H9 (cell line): ENCODE results near the gene SRPX. TPM values are rescaled to one million over a fixed set of nuclear protein-coding genes. Genes with fewer than 3 reads are reported as not detected.

Source experiments
- DNase-seq: peaks from one replicate; pipeline ENCODE4 v3.0.0-alpha.2; 2017
- H2AFZ ChIP-seq: one replicate; pipeline ENCODE4 v1.6.1; 2013; ENCODE audit warnings: mild to moderate bottlenecking, low read length, control low read depth, moderate library complexity
- H2AK5ac ChIP-seq: 2 replicates; pipeline ENCODE4 v1.6.1; 2013; ENCODE audit warnings: low read length, control low read depth, mixed read lengths; ENCODE audit not compliant: insufficient read length
- H2BK120ac ChIP-seq: one replicate; pipeline ENCODE4 v1.6.1; 2013; ENCODE audit warnings: low read depth, mild to moderate bottlenecking, low read length, control low read depth, inconsistent platforms; ENCODE audit not compliant: poor library complexity, severe bottlenecking
- H2BK12ac ChIP-seq: 2 replicates; pipeline ENCODE4 v1.6.1; 2013; ENCODE audit warnings: low read length, control low read depth, mixed read lengths, low read depth; ENCODE audit not compliant: insufficient read length
- H2BK15ac ChIP-seq: 2 replicates; pipeline ENCODE4 v1.6.1; 2013; ENCODE audit warnings: low read depth, low read length, control low read depth
- H2BK20ac ChIP-seq: one replicate; pipeline ENCODE4 v1.6.1; 2013; ENCODE audit warnings: low read depth, mild to moderate bottlenecking, low read length, control low read depth, inconsistent platforms; ENCODE audit not compliant: poor library complexity, severe bottlenecking
- H2BK5ac ChIP-seq: 2 replicates; pipeline ENCODE4 v1.6.1; 2013; ENCODE audit warnings: low read length, control low read depth, mixed read lengths; ENCODE audit not compliant: insufficient read length
- H3K14ac ChIP-seq: 2 replicates; pipeline ENCODE4 v1.6.1; 2013; ENCODE audit warnings: low read length, control low read depth; ENCODE audit not compliant: insufficient read depth
- H3K18ac ChIP-seq: 2 replicates; pipeline ENCODE4 v1.6.1; 2013; ENCODE audit warnings: low read depth, mild to moderate bottlenecking, mixed read lengths, low read length, control low read depth; ENCODE audit not compliant: insufficient read length
- H3K23ac ChIP-seq: 2 replicates; pipeline ENCODE4 v1.6.1; 2013; ENCODE audit warnings: low read length, control low read depth, mixed read lengths, low read depth; ENCODE audit not compliant: insufficient read length
- H3K23me2 ChIP-seq: 2 replicates; pipeline ENCODE4 v1.6.1; 2013; ENCODE audit warnings: low read depth, mild to moderate bottlenecking, mixed read lengths, low read length, control low read depth; ENCODE audit not compliant: insufficient read length, poor library complexity, severe bottlenecking
- H3K27ac ChIP-seq: 2 replicates; pipeline ENCODE4 v1.5.1; 2013; ENCODE audit warnings: low read length, control low read depth, mixed read lengths, low read depth; ENCODE audit not compliant: insufficient read length
- H3K27me3 ChIP-seq: 2 replicates; pipeline ENCODE4 v1.6.1; 2013; ENCODE audit warnings: low read length, control low read depth, inconsistent platforms; ENCODE audit not compliant: insufficient read depth
- H3K4ac ChIP-seq: 2 replicates; pipeline ENCODE4 v1.6.1; 2013; ENCODE audit warnings: low read depth, mild to moderate bottlenecking, control low read depth, inconsistent platforms, low read length, moderate library complexity
- H3K4me1 ChIP-seq: 2 replicates; pipeline ENCODE4 v1.6.1; 2013; ENCODE audit warnings: low read length, control low read depth, inconsistent platforms; ENCODE audit not compliant: insufficient read depth
- H3K4me2 ChIP-seq: 2 replicates; pipeline ENCODE4 v1.6.1; 2013; ENCODE audit warnings: low read length, control low read depth, mixed read lengths; ENCODE audit not compliant: insufficient read length, insufficient read depth
- H3K56ac ChIP-seq: 2 replicates; pipeline ENCODE4 v1.6.1; 2013; ENCODE audit warnings: low read depth, mild to moderate bottlenecking, mixed read lengths, low read length, control low read depth; ENCODE audit not compliant: insufficient read length
- H3K79me1 ChIP-seq: 2 replicates; pipeline ENCODE4 v1.6.1; 2013; ENCODE audit warnings: low read depth, mild to moderate bottlenecking, moderate library complexity, low read length, control low read depth, inconsistent platforms; ENCODE audit not compliant: insufficient read depth, poor library complexity, severe bottlenecking
- H3K79me2 ChIP-seq: 2 replicates; pipeline ENCODE4 v1.6.1; 2013; ENCODE audit warnings: low read length, control low read depth, inconsistent platforms; ENCODE audit not compliant: insufficient read depth
- H3K9ac ChIP-seq: 2 replicates; pipeline ENCODE4 v1.6.1; 2013; ENCODE audit warnings: low read length, control low read depth, mixed read lengths; ENCODE audit not compliant: insufficient read length; ENCODE audit errors: extremely low read depth
- H3K9me3 ChIP-seq: one replicate; pipeline ENCODE4 v1.6.1; 2013; ENCODE audit warnings: low read depth, low read length, inconsistent platforms; ENCODE audit not compliant: control insufficient read depth
- H3T11ph ChIP-seq: one replicate; pipeline ENCODE4 v1.6.1; 2013; ENCODE audit warnings: mild to moderate bottlenecking, low read length, control low read depth, inconsistent platforms
- H4K20me1 ChIP-seq: one replicate; pipeline ENCODE4 v1.6.1; 2013; ENCODE audit not compliant: control insufficient read depth, insufficient read length, insufficient read depth
- H4K5ac ChIP-seq: 2 replicates; pipeline ENCODE4 v1.6.1; 2013; ENCODE audit warnings: low read depth, mild to moderate bottlenecking, mixed read lengths, low read length, control low read depth; ENCODE audit not compliant: insufficient read length
- H4K8ac ChIP-seq: replicated peaks from 2 replicates; pipeline ENCODE4 v1.6.1; 2013; ENCODE audit warnings: low read length, control low read depth, mixed read lengths, low read depth; ENCODE audit not compliant: insufficient read length
- H4K91ac ChIP-seq: 2 replicates; pipeline ENCODE4 v1.6.1; 2013; ENCODE audit warnings: low read depth, mild to moderate bottlenecking, moderate library complexity, mixed read lengths, low read length, control low read depth; ENCODE audit not compliant: insufficient read length
- H3K27ac Mint-ChIP-seq, 3 experiments: 2 replicates in 2 of 3; 3 replicates in 1 of 3; pipeline ENCODE4 v1.8.0; 2020 to 2021; ENCODE audit warnings: mixed read lengths in 3 of 3, mild to moderate bottlenecking in 1 of 3, moderate library complexity in 1 of 3
- H3K27me3 Mint-ChIP-seq: 2 replicates; pipeline ENCODE4 v1.8.0; 2021; ENCODE audit warnings: low read depth, mild to moderate bottlenecking, moderate library complexity, mixed read lengths
- H3K36me3 Mint-ChIP-seq, 3 experiments: 2 replicates in 2 of 3; 3 replicates in 1 of 3; pipeline ENCODE4 v1.8.0; 2020 to 2021; ENCODE audit warnings: low read depth in 3 of 3, mixed read lengths in 3 of 3; ENCODE audit not compliant: insufficient read depth in 1 of 3
- H3K4me1 Mint-ChIP-seq, 2 experiments: 2 replicates each; pipeline ENCODE4 v1.8.0; 2020; ENCODE audit warnings: mixed read lengths in 2 of 2
- H3K4me3 Mint-ChIP-seq, 2 experiments: 2 replicates in 1 of 2; 3 replicates in 1 of 2; pipeline ENCODE4 v1.8.0; 2020 to 2021; ENCODE audit warnings: mild to moderate bottlenecking in 2 of 2, mixed read lengths in 2 of 2, moderate library complexity in 1 of 2
- H3K9me3 Mint-ChIP-seq, 2 experiments: 2 replicates in 1 of 2; 3 replicates in 1 of 2; pipeline ENCODE4 v1.8.0; 2020; ENCODE audit warnings: mild to moderate bottlenecking in 2 of 2, mixed read lengths in 2 of 2, moderate library complexity in 1 of 2
- WGBS: extraction: QIAGEN DNeasy Blood & Tissue Kit; methylation state at CpG from one replicate; pipeline ENCODE4 v1.1.7; 2013; ENCODE audit warnings: missing lambda C conversion rate, low lambda C conversion rate, mixed read lengths; ENCODE audit not compliant: insufficient read length; ENCODE audit errors: extremely low coverage; 5-methylcytosine and 5-hydroxymethylcytosine counted together
- total RNA-seq: library from RNA; stranded (reverse); gene quantifications from 2 replicates; pipeline ENCODE4 v1.2.1, GENCODE V29; 2021
- TF ChIP-seq, protein P1 (sequence below): fragments of 200-600 bp; sonication (generic); conservative IDR thresholded peaks from 3 replicates; pipeline ENCODE4 v1.8.0; 2021; ENCODE audit warnings: antibody characterized with exemption, mild to moderate bottlenecking

Gene SRPX
- total RNA-seq, 1 experiment from 2014 or later = 2.8 TPM

DNA sequence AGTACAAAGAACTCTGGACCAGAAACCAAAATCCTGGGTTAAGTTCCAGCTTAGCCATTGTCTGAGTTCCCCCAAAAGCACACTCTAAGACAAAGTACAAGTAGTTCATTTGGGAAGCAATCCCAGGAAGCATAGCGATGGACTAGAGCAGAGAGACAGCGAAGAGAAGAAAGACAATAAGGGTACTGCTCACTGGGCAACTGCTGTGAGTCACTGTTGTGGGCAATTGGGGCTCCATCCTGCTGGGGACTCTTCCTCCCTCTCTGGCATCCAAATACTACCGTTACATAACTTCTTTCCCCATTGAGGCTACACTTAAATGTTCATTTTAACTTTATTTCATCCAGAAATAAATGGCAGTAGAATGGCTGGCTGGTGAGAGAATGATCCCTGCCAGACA lies 14.1 kb downstream of the SRPX start:
- no peak overlapping the region for H3K4me3 Mint-ChIP-seq
- no peak overlapping the region for H4K91ac ChIP-seq
- no peak overlapping the region for H3K27ac ChIP-seq
- H2AK5ac ChIP-seq = no peak overlapping the region
- no peak overlapping the region for H3T11ph ChIP-seq
- no peaks in the 10 kb centered on the region for H3K79me1 ChIP-seq
- H2BK20ac ChIP-seq = no peak overlapping the region
- no peaks in the 10 kb centered on the region for H3K23me2 ChIP-seq
- H3K4me1 ChIP-seq = peaks cover 2% of the 10 kb centered on the region; the same call in 1 of the 2 replicates
- no peaks in the 10 kb centered on the region; the same call in 1 of the 2 replicates for H3K27me3 Mint-ChIP-seq
- no peak overlapping the region for H3K56ac ChIP-seq
- TF ChIP-seq, protein P1, sequence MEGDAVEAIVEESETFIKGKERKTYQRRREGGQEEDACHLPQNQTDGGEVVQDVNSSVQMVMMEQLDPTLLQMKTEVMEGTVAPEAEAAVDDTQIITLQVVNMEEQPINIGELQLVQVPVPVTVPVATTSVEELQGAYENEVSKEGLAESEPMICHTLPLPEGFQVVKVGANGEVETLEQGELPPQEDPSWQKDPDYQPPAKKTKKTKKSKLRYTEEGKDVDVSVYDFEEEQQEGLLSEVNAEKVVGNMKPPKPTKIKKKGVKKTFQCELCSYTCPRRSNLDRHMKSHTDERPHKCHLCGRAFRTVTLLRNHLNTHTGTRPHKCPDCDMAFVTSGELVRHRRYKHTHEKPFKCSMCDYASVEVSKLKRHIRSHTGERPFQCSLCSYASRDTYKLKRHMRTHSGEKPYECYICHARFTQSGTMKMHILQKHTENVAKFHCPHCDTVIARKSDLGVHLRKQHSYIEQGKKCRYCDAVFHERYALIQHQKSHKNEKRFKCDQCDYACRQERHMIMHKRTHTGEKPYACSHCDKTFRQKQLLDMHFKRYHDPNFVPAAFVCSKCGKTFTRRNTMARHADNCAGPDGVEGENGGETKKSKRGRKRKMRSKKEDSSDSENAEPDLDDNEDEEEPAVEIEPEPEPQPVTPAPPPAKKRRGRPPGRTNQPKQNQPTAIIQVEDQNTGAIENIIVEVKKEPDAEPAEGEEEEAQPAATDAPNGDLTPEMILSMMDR = no peak
- H3K23ac ChIP-seq = no peak overlapping the region
- no peak overlapping the region for H3K4me2 ChIP-seq
- H3K4ac ChIP-seq = no peak overlapping the region
- H2BK5ac ChIP-seq = no peak overlapping the region
- H4K5ac ChIP-seq = no peak overlapping the region
- no peak overlapping the region for H2AFZ ChIP-seq
- peaks cover 0 to 9% (median 0%) of the 10 kb centered on the region in 3 experiments; a peak in 3 of 7 replicates for H3K36me3 Mint-ChIP-seq
- no peak overlapping the region for H2BK120ac ChIP-seq
- peaks cover 0 to 2% of the 10 kb centered on the region in 2 experiments; a peak in 1 of 4 replicates for H3K4me1 Mint-ChIP-seq
- no CpG with 5 or more reads among the region's 3 CpGs for WGBS
- H3K27ac Mint-ChIP-seq = no peak overlapping the region
- DNase-seq = no peak
- H3K14ac ChIP-seq = no peak overlapping the region
- H3K18ac ChIP-seq = no peak overlapping the region
- H4K20me1 ChIP-seq = no peaks in the 10 kb centered on the region
- no peak overlapping the region for H2BK15ac ChIP-seq
- H2BK12ac ChIP-seq = no peak overlapping the region
- no peaks in the 10 kb centered on the region for H3K79me2 ChIP-seq
- no peak overlapping the region for H3K9ac ChIP-seq
- H3K27me3 ChIP-seq = no peaks in the 10 kb centered on the region
- H4K8ac ChIP-seq = no peak overlapping the region
- peaks cover 67 to 69% of the 10 kb centered on the region in 2 experiments for H3K9me3 Mint-ChIP-seq
- peaks cover 5% of the 10 kb centered on the region for H3K9me3 ChIP-seq
